COLO829 (cell line): Measurements from ENCODE around the gene IL18BP.

Source experiments
- DNase-seq: peaks from one replicate; pipeline ENCODE4 v3.0.0; 2012; ENCODE audit warnings: low spot score

IL18BP gene

GRCh38 chr11:72045849-72046248, 47.1 kb downstream of the IL18BP start:
- no peak for DNase-seq

GRCh38 chr11:72048766-72049460, 50.2 kb downstream of the IL18BP start:
- no peak for DNase-seq
